B cell (primary cell): ENCODE data around the gene SCAMP1. TPM values are rescaled to one million over a fixed set of nuclear protein-coding genes. Genes with fewer than 3 reads are reported as not detected.

Experiments
- ATAC-seq: fragments of 200-7000 bp; cut with Tn5 transposase; one replicate; pipeline ENCODE4 v1.10.0; 2021; ENCODE audit warnings: low read depth, mild to moderate bottlenecking, moderate number of reproducible peaks, moderate library complexity
- CTCF ChIA-PET: fragments of 350-600 bp; sonication (Branson Sonifier 250); formaldehyde crosslinking; loops from one replicate; lab custom pipeline; 2021; ENCODE audit warnings: antibody characterized with exemption, inconsistent platforms; lab: Charles Lee
- POLR2A ChIA-PET: fragments of 350-600 bp; sonication (Branson Sonifier 250); formaldehyde crosslinking; loops from one replicate; lab custom pipeline; 2021; ENCODE audit warnings: antibody characterized with exemption; lab: Charles Lee
- DNase-seq: peaks from one replicate; pipeline ENCODE4 v3.0.0; 2013
- H2AFZ ChIP-seq: 2 replicates; pipeline ENCODE4 v1.6.1; 2012; ENCODE audit warnings: mild to moderate bottlenecking, low read depth, low read length; ENCODE audit not compliant: insufficient read depth, poor library complexity, severe bottlenecking
- H3K27ac ChIP-seq, 2 donors: 1 replicate in 1 of 2; 2 replicates in 1 of 2; pipeline ENCODE4 v1.5.1; 2012 to 2013; ENCODE audit warnings: low read length in 2 of 2, mild to moderate bottlenecking in 2 of 2, moderate library complexity in 1 of 2
- H3K27me3 ChIP-seq, 4 experiments: fragments of 200-600 bp in 1 of 4; sonication (generic) in 1 of 4; replicated peaks in 1 of 4; 1 replicate in 2 of 4; 2 replicates in 2 of 4; pipeline versions ENCODE4 v1.6.1 to v1.7.0; 2013 to 2016; ENCODE audit warnings: low read length in 3 of 4, mild to moderate bottlenecking in 2 of 4, mixed read lengths in 1 of 4, moderate library complexity in 1 of 4; ENCODE audit not compliant: insufficient read depth in 4 of 4, control insufficient read depth in 3 of 4; ENCODE audit errors: control extremely low read depth in 1 of 4
- H3K36me3 ChIP-seq, 2 experiments: replicated peaks in 1 of 2; 1 replicate in 1 of 2; 2 replicates in 1 of 2; pipeline versions ENCODE4 v1.6.1 to v1.7.1; 2013; ENCODE audit warnings: low read length in 1 of 2; ENCODE audit not compliant: insufficient read depth in 2 of 2, control insufficient read depth in 1 of 2; ENCODE audit errors: control extremely low read depth in 1 of 2, extremely low read depth in 1 of 2
- H3K4me1 ChIP-seq, 2 donors: fragments of 200-600 bp in 1 of 2; sonication (generic) in 1 of 2; 1 replicate in 1 of 2; 2 replicates in 1 of 2; pipeline versions ENCODE4 v1.5.1 to v1.6.1; 2013 to 2017; ENCODE audit warnings: low read length in 2 of 2; ENCODE audit not compliant: control insufficient read depth in 2 of 2, insufficient read depth in 2 of 2
- H3K4me2 ChIP-seq: replicated peaks from 2 replicates; pipeline ENCODE3; 2012; ENCODE audit warnings: mild to moderate bottlenecking, low read depth, low read length; ENCODE audit not compliant: poor library complexity, severe bottlenecking
- H3K4me3 ChIP-seq, 5 experiments: fragments of 200-600 bp in 1 of 5; sonication (generic) in 1 of 5; 1 replicate in 3 of 5; 2 replicates in 2 of 5; pipeline versions ENCODE4 v1.5.1 to v1.7.0; 2011 to 2016; ENCODE audit warnings: low read length in 4 of 5, mild to moderate bottlenecking in 4 of 5, low read depth in 2 of 5, control low read depth in 1 of 5, moderate library complexity in 1 of 5; ENCODE audit not compliant: insufficient read depth in 1 of 5; ENCODE audit errors: control extremely low read depth in 1 of 5, extremely low read depth in 1 of 5
- H3K79me2 ChIP-seq: fragments of 200-600 bp; sonication (generic); one replicate; pipeline ENCODE4 v1.6.0; 2016; ENCODE audit warnings: low read length; ENCODE audit not compliant: control insufficient read depth, insufficient read depth
- H3K9ac ChIP-seq: fragments of 200-600 bp; sonication (generic); 2 replicates; pipeline ENCODE4 v1.6.1; 2017; ENCODE audit warnings: mild to moderate bottlenecking, low read length, moderate library complexity
- H3K9me3 ChIP-seq, 3 donors: one replicate each; pipeline versions ENCODE4 v1.6.1 to v1.7.1; 2013; ENCODE audit warnings: low read length in 2 of 3; ENCODE audit not compliant: control insufficient read depth in 2 of 3, insufficient read depth in 1 of 3; ENCODE audit errors: control extremely low read depth in 1 of 3
- H4K20me1 ChIP-seq: 2 replicates; pipeline ENCODE4 v1.6.0; 2012; ENCODE audit warnings: mild to moderate bottlenecking, low read length; ENCODE audit not compliant: insufficient read depth, control insufficient read depth, poor library complexity, severe bottlenecking
- H3K27ac Mint-ChIP-seq: one replicate; pipeline ENCODE4 v1.8.0; 2021; ENCODE audit warnings: mixed read lengths
- H3K27me3 Mint-ChIP-seq: one replicate; pipeline ENCODE4 v1.8.0; 2021; ENCODE audit warnings: mixed read lengths
- H3K4me1 Mint-ChIP-seq: one replicate; pipeline ENCODE4 v1.8.0; 2021; ENCODE audit warnings: mixed read lengths
- H3K4me3 Mint-ChIP-seq: one replicate; pipeline ENCODE4 v1.8.0; 2021; ENCODE audit warnings: mixed read lengths
- H3K9me3 Mint-ChIP-seq: one replicate; pipeline ENCODE4 v1.8.0; 2022; ENCODE audit warnings: mixed read lengths; ENCODE audit not compliant: insufficient read depth
- CTCF ChIP-seq: fragments of 200-600 bp; IDR thresholded peaks from one replicate; pipeline ENCODE4 v1.8.0; 2022; ENCODE audit warnings: antibody characterized with exemption, mild to moderate bottlenecking
- EZH2 ChIP-seq: IDR thresholded peaks from 2 replicates; pipeline ENCODE4 v1.6.1; 2012; ENCODE audit warnings: borderline replicate concordance, low read depth, mild to moderate bottlenecking, moderate library complexity, low read length; ENCODE audit not compliant: insufficient read depth, poor library complexity, severe bottlenecking
- WGBS: methylation state at CpG from one replicate; pipeline ENCODE4 v1.1.5; 2013; ENCODE audit warnings: missing lambda C conversion rate; ENCODE audit not compliant: insufficient coverage; 5-methylcytosine and 5-hydroxymethylcytosine counted together
- intact Hi-C: fragments of 100-400 bp; cut with micrococcal nuclease; formaldehyde crosslinking; loops from one replicate; pipeline ENCODE4 v1.10.0; 2022
- polyA plus RNA-seq: library from polyadenylated mRNA; depleted of rRNA; stranded (reverse); fragments of >200 nt; gene quantifications from 2 replicates; pipeline ENCODE4 v1.2.3, GENCODE V29; 2012
- total RNA-seq, 2 donors: library from RNA; stranded (reverse); fragments of 120-200 nt in 1 of 2; gene quantifications; 1 replicate in 1 of 2; 2 replicates in 1 of 2; pipeline versions ENCODE4 v1.2.3 to v1.2.4, GENCODE V29; 2013 to 2022

Gene SCAMP1
- total and polyA plus RNA-seq, 2 donors (not counting 1 experiment from before 2014, with no cell fraction given): 3.8 to 25.4 TPM

GRCh38 chr5:78527054-78527859 is 166.8 kb downstream of the SCAMP1 start:
- TF ChIP-seq CTCF (no peak), EZH2 (no peak)
- no peak overlapping the region for H3K9ac ChIP-seq
- ChIA-PET CTCF (interaction anchor here (0.5 to 2.1 kb wide), 3 partner anchors 10 to 1027 kb away, joined by 3 to 7 read pairs (median 4); no protein-coding TSS in a partner anchor), POLR2A (no interaction called here)
- no peak overlapping the region for H2AFZ ChIP-seq
- DNase-seq: no peak
- H3K27ac ChIP-seq: no peak overlapping the region
- H3K27ac Mint-ChIP-seq: no peak overlapping the region
- no peaks in the 10 kb centered on the region for H3K79me2 ChIP-seq
- H3K36me3 ChIP-seq: no peaks in the 10 kb centered on the region
- H3K27me3 Mint-ChIP-seq: no peaks in the 10 kb centered on the region
- H4K20me1 ChIP-seq: no peaks in the 10 kb centered on the region
- no peaks in the 10 kb centered on the region for H3K9me3 ChIP-seq
- no peak overlapping the region for H3K4me3 Mint-ChIP-seq
- H3K4me3 ChIP-seq: no peak overlapping the region
- ATAC-seq: no peak
- no peak overlapping the region for H3K4me2 ChIP-seq
- intact Hi-C loops: no loop called here
- 61% methylated on average over 6 of the region's 9 CpGs for WGBS
- peaks cover 3% of the 10 kb centered on the region for H3K4me1 Mint-ChIP-seq
- H3K27me3 ChIP-seq: no peaks in the 10 kb centered on the region
- no peaks in the 10 kb centered on the region for H3K9me3 Mint-ChIP-seq
- no peaks in the 10 kb centered on the region for H3K4me1 ChIP-seq

DNA sequence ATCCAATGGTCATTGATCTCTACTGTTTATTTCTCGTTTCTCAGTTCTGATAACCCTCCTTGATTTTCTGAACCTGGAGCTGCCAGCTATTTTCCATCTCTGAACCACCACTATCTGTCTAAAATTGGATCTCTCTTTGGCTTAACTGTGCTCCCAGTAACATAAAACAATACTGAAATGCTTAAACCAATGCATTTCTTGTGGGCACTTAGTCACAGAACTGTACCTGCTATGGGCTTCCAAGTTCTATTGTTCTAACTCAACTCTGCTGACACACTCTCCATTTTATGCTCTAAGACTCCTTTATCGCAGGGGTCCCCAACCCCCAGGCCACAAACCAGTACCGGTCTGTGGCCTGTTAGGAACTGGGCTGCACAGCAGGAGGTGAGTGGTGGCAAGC is 167.5 kb downstream of the SCAMP1 start:
- no peaks in the 10 kb centered on the region for H4K20me1 ChIP-seq
- ChIA-PET CTCF (interaction anchor here (2.1 kb wide), 1 partner anchor 9 kb away, joined by 7 read pairs; no protein-coding TSS in a partner anchor), POLR2A (no interaction called here)
- no peak for TF ChIP-seq CTCF
- TF ChIP-seq EZH2: no peak
- WGBS: 100% methylated on average over 1 of the region's 3 CpGs
- no peaks in the 10 kb centered on the region for H3K4me1 ChIP-seq
- ATAC-seq: no peak
- peaks cover 3% of the 10 kb centered on the region for H3K4me1 Mint-ChIP-seq
- H3K27ac Mint-ChIP-seq: no peak overlapping the region
- H3K4me2 ChIP-seq: no peak overlapping the region
- H3K27me3 ChIP-seq: no peaks in the 10 kb centered on the region
- no peaks in the 10 kb centered on the region for H3K9me3 Mint-ChIP-seq
- DNase-seq: no peak
- no peaks in the 10 kb centered on the region for H3K27me3 Mint-ChIP-seq
- no peaks in the 10 kb centered on the region for H3K36me3 ChIP-seq
- intact Hi-C loops: no loop called here
- H3K4me3 ChIP-seq: no peak overlapping the region
- H3K79me2 ChIP-seq: no peaks in the 10 kb centered on the region
- no peak overlapping the region for H3K4me3 Mint-ChIP-seq
- H2AFZ ChIP-seq: no peak overlapping the region
- no peak overlapping the region for H3K9ac ChIP-seq
- H3K9me3 ChIP-seq: no peaks in the 10 kb centered on the region
- H3K27ac ChIP-seq: no peak overlapping the region
